K562 (cell line): Measurements from ENCODE around the gene MMP28. TPM values are rescaled to one million over a fixed set of nuclear protein-coding genes. Genes with fewer than 3 reads are reported as not detected.
A peak's percentile ranks its signal among the peaks of the same experiment; 100 is the strongest.

ENCODE experiments used
- ATAC-seq: fragments of 200-7000 bp; cut with Tn5 transposase; 3 replicates; pipeline ENCODE4 v1.9.1; 2020; ENCODE audit warnings: moderate library complexity
- BruUV-seq: library from RNA; stranded (reverse); fragments of 400-500 nt; replicated peaks from 2 replicates; lab custom pipeline; 2021; lab: Mats Ljungman, UMichigan
- CTCF ChIA-PET: fragments of 300-600 bp; formaldehyde crosslinking; extraction: SDS; loops from one replicate; lab custom pipeline; 2021; ENCODE audit warnings: low intra/inter-chr PET ratio; lab: Yijun Ruan, JAX
- POLR2A ChIA-PET: fragments of 300-600, 350-650 bp; sonication (Branson Sonifier 250); formaldehyde crosslinking; extraction: SDS; loops from one replicate; lab custom pipeline; 2021; ENCODE audit warnings: antibody characterized with exemption, inconsistent platforms; lab: Yijun Ruan, JAX
- DNase-seq, 4 experiments: peaks; one replicate each; pipeline versions ENCODE4 v3.0.0 to v3.0.0-alpha.2; 2011 to 2018; ENCODE audit warnings: low spot score in 3 of 4, mixed read lengths in 3 of 4; ENCODE audit errors: extremely low read depth in 1 of 4
- FAIRE-seq: peaks from 2 replicates; lab custom pipeline; 2011; peaks lifted over from hg19 to GRCh38; lab: Jason Lieb, UNC
- H2AFZ ChIP-seq: 2 replicates; pipeline ENCODE4 v1.6.0; 2011; ENCODE audit warnings: low read depth, low read length, control low read depth, inconsistent platforms
- H3K27ac ChIP-seq: fragments of 200-600 bp; 3 replicates; pipeline ENCODE4 v1.8.0; 2011; ENCODE audit warnings: low read depth, mild to moderate bottlenecking, control low read depth, inconsistent platforms, low read length, moderate library complexity, mixed read lengths; ENCODE audit errors: extremely low read depth
- H3K27me3 ChIP-seq, 2 experiments: fragments of 300-600 bp in 1 of 2; 2 replicates in 1 of 2; 3 replicates in 1 of 2; pipeline versions ENCODE4 v1.6.0 to v1.8.0; 2011; ENCODE audit warnings: inconsistent platforms in 2 of 2, low read length in 2 of 2, mild to moderate bottlenecking in 1 of 2, mixed read lengths in 1 of 2, moderate library complexity in 1 of 2; ENCODE audit not compliant: control insufficient read depth in 2 of 2, insufficient read depth in 2 of 2
- H3K36me3 ChIP-seq: fragments of 300-600 bp; 3 replicates; pipeline ENCODE4 v1.8.0; 2011; ENCODE audit warnings: mild to moderate bottlenecking, low read length, inconsistent platforms; ENCODE audit not compliant: control insufficient read depth, insufficient read depth
- H3K4me1 ChIP-seq, 2 experiments: fragments of 200-600 bp in 1 of 2; replicated peaks in 1 of 2; 2 replicates in 1 of 2; 3 replicates in 1 of 2; pipeline versions ENCODE4 v1.5.1 to v1.8.0; 2011; ENCODE audit warnings: inconsistent platforms in 2 of 2, low read length in 2 of 2, mild to moderate bottlenecking in 1 of 2, mixed read lengths in 1 of 2, moderate library complexity in 1 of 2; ENCODE audit not compliant: control insufficient read depth in 2 of 2, insufficient read depth in 2 of 2
- H3K4me2 ChIP-seq: 2 replicates; pipeline ENCODE4 v1.6.1; 2011; ENCODE audit warnings: low read length, control low read depth, inconsistent platforms, mixed read lengths; ENCODE audit not compliant: insufficient read depth
- H3K4me3 ChIP-seq: fragments of 200-600 bp; sonication (generic), shearing (Covaris generic); 2 replicates; pipeline ENCODE4 v1.5.1; 2016; ENCODE audit warnings: control low read depth, inconsistent platforms
- H3K79me2 ChIP-seq: fragments of 200-600 bp; 3 replicates; pipeline ENCODE4 v1.8.0; 2011; ENCODE audit warnings: low read length, inconsistent platforms; ENCODE audit not compliant: control insufficient read depth, insufficient read depth
- H3K9ac ChIP-seq, 2 experiments: 2 replicates each; pipeline versions ENCODE4 v1.6.0 to v1.6.1; 2011; ENCODE audit warnings: low read depth in 2 of 2, low read length in 2 of 2, control low read depth in 1 of 2, inconsistent platforms in 1 of 2, mild to moderate bottlenecking in 1 of 2, mixed read lengths in 1 of 2; ENCODE audit not compliant: insufficient read depth in 1 of 2
- H3K9me1 ChIP-seq: one replicate; pipeline ENCODE4 v1.6.0; 2011; ENCODE audit warnings: inconsistent platforms, mild to moderate bottlenecking, low read length, moderate library complexity; ENCODE audit not compliant: control insufficient read depth, insufficient read depth
- H3K9me3 ChIP-seq: replicated peaks from 2 replicates; pipeline ENCODE4 v1.5.1; 2011; ENCODE audit warnings: low read depth, low read length, inconsistent platforms; ENCODE audit not compliant: control insufficient read depth, insufficient read depth
- H4K20me1 ChIP-seq: replicated peaks from 2 replicates; pipeline ENCODE4 v1.6.1; 2011; ENCODE audit warnings: low read length, inconsistent platforms, mixed read lengths; ENCODE audit not compliant: control insufficient read depth, insufficient read depth
- CEBPB ChIP-seq: fragments of 450-650 bp; IDR thresholded peaks from 2 replicates; pipeline ENCODE4 v1.6.1; 2016; ENCODE audit warnings: missing genetic modification characterization, missing compliant biosample characterization
- CHD1 ChIP-seq: fragments of 200-600 bp; sonication (generic); IDR thresholded peaks from one replicate; pipeline ENCODE4 v1.6.1; 2012; ENCODE audit warnings: mild to moderate bottlenecking, moderate library complexity, low read length, inconsistent platforms
- HNRNPUL1 ChIP-seq: fragments of 200-400 bp; formaldehyde crosslinking; IDR thresholded peaks from 2 replicates; pipeline ENCODE4 v1.6.1; 2017; ENCODE audit warnings: low read length
- NCOA2 ChIP-seq, 2 experiments: fragments of 450-650 bp; IDR thresholded peaks; 2 replicates each; pipeline ENCODE4 v1.6.1; 2018; ENCODE audit warnings: mild to moderate bottlenecking in 2 of 2, moderate library complexity in 1 of 2; ENCODE audit not compliant: partially characterized antibody in 2 of 2
- PRPF4 ChIP-seq: fragments of 200-400 bp; formaldehyde crosslinking; IDR thresholded peaks from one replicate; pipeline ENCODE4 v1.6.1; 2017; ENCODE audit warnings: low read length, low read depth, mild to moderate bottlenecking; ENCODE audit not compliant: insufficient read depth, poor library complexity, severe bottlenecking
- RAD21 ChIP-seq, 2 experiments: fragments of 250-450 bp in 1 of 2; fragments of 450-650 bp in 1 of 2; sonication (Bioruptor Pico) in 1 of 2; formaldehyde crosslinking in 1 of 2; IDR thresholded peaks in 1 of 2; conservative IDR thresholded peaks in 1 of 2; 2 replicates each; pipeline versions ENCODE4 v1.4.0 to v1.8.0; 2020 to 2022; ENCODE audit warnings: mild to moderate bottlenecking in 2 of 2, moderate library complexity in 1 of 2
- RBM17 ChIP-seq: fragments of 200-400 bp; formaldehyde crosslinking; IDR thresholded peaks from 2 replicates; pipeline ENCODE4 v1.6.1; 2017; ENCODE audit warnings: low read depth, mild to moderate bottlenecking, low read length, borderline replicate concordance
- STAT5A ChIP-seq: IDR thresholded peaks from 2 replicates; pipeline ENCODE4 v1.6.1; 2012; ENCODE audit warnings: low read length, inconsistent platforms, borderline replicate concordance
- TEAD1 ChIP-seq, 2 experiments: fragments of 450-650 bp in 1 of 2; sonication (generic) in 1 of 2; formaldehyde crosslinking; IDR thresholded peaks; 2 replicates each; pipeline versions ENCODE4 v1.4.0 to v1.8.0; 2020 to 2022; ENCODE audit warnings: mild to moderate bottlenecking in 2 of 2, missing genetic modification reagents in 1 of 2
- WGBS: fragments of 100-300 bp; shearing (Covaris generic); methylation state at CpG from one replicate; pipeline ENCODE4 v1.1.6; 2016; ENCODE audit warnings: low coverage, mixed read lengths; ENCODE audit not compliant: insufficient coverage; ENCODE audit errors: missing lambda C conversion rate; 5-methylcytosine and 5-hydroxymethylcytosine counted together
- in situ Hi-C: fragments of 300-500 bp; cut with MboI; formaldehyde crosslinking; loops from 4 replicates; pipeline ENCODE4 v1.15.0; 2018; ENCODE audit warnings: inconsistent platforms, mixed read lengths
- intact Hi-C: fragments of 100-400 bp; cut with micrococcal nuclease; formaldehyde crosslinking; loops from 2 replicates; pipeline ENCODE4 v1.14.2; 2022
- polyA plus RNA-seq, 8 experiments: library from polyadenylated mRNA; depleted of rRNA in 4 of 8; stranded (reverse) in 5 of 8; unstranded in 3 of 8; fragments of >200 nt; fragmentation: Nextera tagmentation in 2 of 8; fragmentation: Illumina TruSeq in 1 of 8; extraction: Ambion mirVana in 2 of 8; extraction: Trizol in 1 of 8; gene quantifications; 2 replicates each; pipeline versions ENCODE4 v1.2.1 to v1.2.3, GENCODE V29; 2011 to 2014; ENCODE audit warnings: inconsistent platforms in 1 of 8, missing spikeins in 1 of 8
- total RNA-seq, 7 experiments: library from RNA; depleted of rRNA in 6 of 7; stranded (reverse); fragments of >200 nt in 6 of 7; fragmentation: Illumina TruSeq in 2 of 7; extraction: Trizol in 2 of 7; gene quantifications; 2 replicates each; pipeline versions ENCODE4 v1.2.1 to v1.2.3, GENCODE V29; 2011 to 2021; ENCODE audit warnings: low replicate concordance in 1 of 7
- TF ChIP-seq, protein P1 (sequence below), 2 experiments: fragments of 450-650 bp; formaldehyde crosslinking in 1 of 2; IDR thresholded peaks; 2 replicates each; pipeline versions ENCODE4 v1.4.0 to v1.6.1; 2014 to 2020; ENCODE audit warnings: mild to moderate bottlenecking in 2 of 2, borderline replicate concordance in 1 of 2, low read depth in 1 of 2

Gene MMP28
- total and polyA plus RNA-seq, 9 of the 15 experiments (the other 6 are each of a cell fraction or from before 2014, with no cell fraction given): not detected

DNA sequence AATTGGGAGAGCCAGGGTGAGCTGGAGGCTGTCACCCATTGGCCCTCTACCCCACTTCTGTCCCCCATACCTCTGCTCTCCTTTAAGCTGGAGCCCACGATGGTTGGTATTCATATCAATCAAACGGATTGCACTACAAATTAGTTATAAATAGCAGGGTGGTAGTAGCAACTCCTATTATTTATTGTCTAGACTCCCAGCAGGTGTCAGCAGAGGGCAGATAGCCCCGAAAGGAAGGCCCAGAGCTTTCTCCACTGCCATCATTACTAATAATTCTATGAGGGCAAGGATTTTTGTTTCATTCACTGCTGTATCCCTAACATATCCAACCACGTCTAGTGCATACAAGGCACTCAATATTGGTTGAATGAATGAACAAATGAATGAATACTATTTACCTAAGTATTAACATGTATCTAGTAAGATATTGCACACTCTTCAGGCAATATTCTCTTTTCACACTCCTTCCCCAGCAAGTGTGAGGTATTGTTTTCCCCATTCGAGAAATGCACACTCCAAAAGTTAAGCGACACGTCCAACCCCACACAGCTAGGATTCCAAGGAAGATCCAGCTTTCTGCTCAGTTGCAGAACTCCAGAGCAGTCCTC, 28.4 kb downstream of the MMP28 start:
- H2AFZ ChIP-seq: no peak overlapping the region
- H3K4me3 ChIP-seq: no peak overlapping the region
- in situ Hi-C loops (loop anchor here (5.0 kb wide), 1 partner anchor 40 kb away; the partner anchor contains the start of gene TAF15), intact Hi-C loops (loop anchor here (10.0 kb wide), 1 partner anchor 178 kb away; the partner anchor contains the start of gene LYZL6)
- no peaks in the 10 kb centered on the region for H4K20me1 ChIP-seq
- H3K27ac ChIP-seq: no peak overlapping the region
- H3K27me3 ChIP-seq: peaks cover 30 to 70% of the 10 kb centered on the region in 2 experiments; a peak in 4 of 5 replicates
- H3K79me2 ChIP-seq: no peaks in the 10 kb centered on the region
- H3K36me3 ChIP-seq: no peaks in the 10 kb centered on the region
- H3K4me1 ChIP-seq: peaks cover 0 to 22% of the 10 kb centered on the region in 2 experiments; a peak in 3 of 5 replicates
- H3K9ac ChIP-seq: no peak overlapping the region; a peak in 1 of 4 replicates
- peaks cover 3% of the 10 kb centered on the region for H3K9me1 ChIP-seq
- ATAC-seq (no peak), DNase-seq (peak in 2 of 4 experiments; percentile 33 to 35), FAIRE-seq (no peak)
- WGBS: 2% methylated on average over 7 of the region's 7 CpGs
- H3K9me3 ChIP-seq: no peaks in the 10 kb centered on the region
- ChIA-PET POLR2A (interaction anchor here (0.6 to 1.4 kb wide), 4 partner anchors 10 to 42 kb away, joined by 3 to 6 read pairs (median 4); partner anchors contain the start of gene TAF15), CTCF (interaction anchor here (0.6 to 2.3 kb wide), 3 partner anchors 36 to 41 kb away, joined by 3 to 20 read pairs (median 4); no protein-coding TSS in a partner anchor)
- H3K4me2 ChIP-seq: no peak overlapping the region
- no TSS peak for BruUV-seq
- TF ChIP-seq CEBPB (tag) (no peak), PRPF4 (no peak), TEAD1 (CRISPR knock-in tag; IDR thresholded peaks at IDR 0.05) (no peak), HNRNPUL1 (no peak), STAT5A (no peak), NCOA2 (IDR thresholded peaks at IDR 0.05; ENCODE audit: partially characterized antibody in 2 of 2) (no peak), RAD21 (CRISPR knock-in tag; conservative IDR thresholded peaks at IDR 0.05 in 1 of 2, IDR thresholded peaks at IDR 0.05 in 1 of 2) (peak in 1 of 2 experiments; percentile 67; a peak in 2 of 4 replicates), CHD1 (no peak), RBM17 (no peak)
- TF ChIP-seq, protein P1, sequence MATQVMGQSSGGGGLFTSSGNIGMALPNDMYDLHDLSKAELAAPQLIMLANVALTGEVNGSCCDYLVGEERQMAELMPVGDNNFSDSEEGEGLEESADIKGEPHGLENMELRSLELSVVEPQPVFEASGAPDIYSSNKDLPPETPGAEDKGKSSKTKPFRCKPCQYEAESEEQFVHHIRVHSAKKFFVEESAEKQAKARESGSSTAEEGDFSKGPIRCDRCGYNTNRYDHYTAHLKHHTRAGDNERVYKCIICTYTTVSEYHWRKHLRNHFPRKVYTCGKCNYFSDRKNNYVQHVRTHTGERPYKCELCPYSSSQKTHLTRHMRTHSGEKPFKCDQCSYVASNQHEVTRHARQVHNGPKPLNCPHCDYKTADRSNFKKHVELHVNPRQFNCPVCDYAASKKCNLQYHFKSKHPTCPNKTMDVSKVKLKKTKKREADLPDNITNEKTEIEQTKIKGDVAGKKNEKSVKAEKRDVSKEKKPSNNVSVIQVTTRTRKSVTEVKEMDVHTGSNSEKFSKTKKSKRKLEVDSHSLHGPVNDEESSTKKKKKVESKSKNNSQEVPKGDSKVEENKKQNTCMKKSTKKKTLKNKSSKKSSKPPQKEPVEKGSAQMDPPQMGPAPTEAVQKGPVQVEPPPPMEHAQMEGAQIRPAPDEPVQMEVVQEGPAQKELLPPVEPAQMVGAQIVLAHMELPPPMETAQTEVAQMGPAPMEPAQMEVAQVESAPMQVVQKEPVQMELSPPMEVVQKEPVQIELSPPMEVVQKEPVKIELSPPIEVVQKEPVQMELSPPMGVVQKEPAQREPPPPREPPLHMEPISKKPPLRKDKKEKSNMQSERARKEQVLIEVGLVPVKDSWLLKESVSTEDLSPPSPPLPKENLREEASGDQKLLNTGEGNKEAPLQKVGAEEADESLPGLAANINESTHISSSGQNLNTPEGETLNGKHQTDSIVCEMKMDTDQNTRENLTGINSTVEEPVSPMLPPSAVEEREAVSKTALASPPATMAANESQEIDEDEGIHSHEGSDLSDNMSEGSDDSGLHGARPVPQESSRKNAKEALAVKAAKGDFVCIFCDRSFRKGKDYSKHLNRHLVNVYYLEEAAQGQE (IDR thresholded peaks at IDR 0.05; ENCODE audit: borderline replicate concordance): peak; percentile 64; the same call in 1 of the 2 replicates
- TF ChIP-seq, protein P1 (CRISPR knock-in tag; IDR thresholded peaks at IDR 0.05; ENCODE audit: low read depth): no peak
